Measurements from ENCODE around the gene NOCT.

- no peak for TF ChIP-seq EZH2 (IDR thresholded peaks at IDR 0.05; ENCODE audit: borderline replicate concordance, insufficient read depth, low read depth, low read length, poor library complexity, severe bottlenecking)
- TF ChIP-seq, protein P1, sequence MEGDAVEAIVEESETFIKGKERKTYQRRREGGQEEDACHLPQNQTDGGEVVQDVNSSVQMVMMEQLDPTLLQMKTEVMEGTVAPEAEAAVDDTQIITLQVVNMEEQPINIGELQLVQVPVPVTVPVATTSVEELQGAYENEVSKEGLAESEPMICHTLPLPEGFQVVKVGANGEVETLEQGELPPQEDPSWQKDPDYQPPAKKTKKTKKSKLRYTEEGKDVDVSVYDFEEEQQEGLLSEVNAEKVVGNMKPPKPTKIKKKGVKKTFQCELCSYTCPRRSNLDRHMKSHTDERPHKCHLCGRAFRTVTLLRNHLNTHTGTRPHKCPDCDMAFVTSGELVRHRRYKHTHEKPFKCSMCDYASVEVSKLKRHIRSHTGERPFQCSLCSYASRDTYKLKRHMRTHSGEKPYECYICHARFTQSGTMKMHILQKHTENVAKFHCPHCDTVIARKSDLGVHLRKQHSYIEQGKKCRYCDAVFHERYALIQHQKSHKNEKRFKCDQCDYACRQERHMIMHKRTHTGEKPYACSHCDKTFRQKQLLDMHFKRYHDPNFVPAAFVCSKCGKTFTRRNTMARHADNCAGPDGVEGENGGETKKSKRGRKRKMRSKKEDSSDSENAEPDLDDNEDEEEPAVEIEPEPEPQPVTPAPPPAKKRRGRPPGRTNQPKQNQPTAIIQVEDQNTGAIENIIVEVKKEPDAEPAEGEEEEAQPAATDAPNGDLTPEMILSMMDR (IDR thresholded peaks at IDR 0.05) = no peak
Measured at GRCh38 chr4:138999666-139000065, 15.9 kb upstream of the NOCT start.

Data from B cell (primary cell).